Measurements from ENCODE around the gene NEDD4. TPM values are rescaled to one million over a fixed set of nuclear protein-coding genes. Genes with fewer than 3 reads are reported as not detected.

NEDD4 gene
- total and polyA plus RNA-seq, 2 experiments from 2014 or later, result 11.0 to 21.8 TPM

DNA sequence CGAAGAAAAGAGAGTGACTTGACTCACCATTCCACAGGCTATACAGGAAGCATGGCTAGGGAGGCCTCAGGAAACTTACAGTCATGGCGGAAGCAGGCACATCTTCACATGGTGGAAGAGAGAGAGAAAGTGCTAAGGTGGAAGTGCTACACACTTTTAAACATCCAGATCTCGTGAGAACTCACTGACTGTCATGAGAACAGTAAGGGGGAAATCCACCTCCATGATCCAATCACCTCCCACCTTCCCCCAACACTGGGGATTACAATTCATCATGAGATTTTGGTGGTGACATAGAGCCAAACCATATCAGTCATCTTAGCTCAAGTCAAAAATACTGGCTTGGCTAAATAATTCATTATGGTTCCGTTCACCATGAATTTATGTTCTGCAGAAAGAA, 45.3 kb upstream of the NEDD4 start:
- DNase-seq, result no peak
- Histone ChIP-seq H3K4me2 (ENCODE audit: unreplicated experiment) (no peak overlapping the region), H3F3A (ENCODE audit: insufficient read depth) (peaks cover 13% of the 10 kb centered on the region), H3K9me2 (ENCODE audit: insufficient read depth) (no peaks in the 10 kb centered on the region), H3K4me3 (no peak overlapping the region), H3K4me1 (ENCODE audit: insufficient read depth) (peaks cover 39% of the 10 kb centered on the region), H3K27me3 (replicated peaks; ENCODE audit: insufficient read depth) (no peaks in the 10 kb centered on the region), H2AFZ (0 out of 2 replicates have a peak overlapping the region, but pooled peaks have one; percentile 63), H3K9ac (no peak overlapping the region), H3K79me2 (ENCODE audit: insufficient read depth) (no peaks in the 10 kb centered on the region), H3K9me3 (ENCODE audit: low read depth) (no peaks in the 10 kb centered on the region), H3K27ac (peak overlapping the region; percentile 51), H4K20me1 (ENCODE audit: insufficient read depth) (no peaks in the 10 kb centered on the region), H3K36me3 (ENCODE audit: low read depth) (no peaks in the 10 kb centered on the region)
- in situ Hi-C loops (cut with MboI), result no loop called here
- TF ChIP-seq EZH2phosphoT487 (IDR thresholded peaks at IDR 0.05; ENCODE audit: insufficient read depth, low read depth) (no peak), EZH2 (IDR thresholded peaks at IDR 0.05; ENCODE audit: insufficient read depth, poor library complexity, severe bottlenecking) (no peak)
- WGBS, 2 experiments (ENCODE audit: low coverage in 1 of 2, low lambda C conversion rate in 2 of 2, missing lambda C conversion rate in 2 of 2), result 92 to 95% methylated on average over 4 of the region's 4 CpGs

- no peak overlapping the region for H3K4me2 ChIP-seq (ENCODE audit: unreplicated experiment)
- H3K9me2 ChIP-seq (ENCODE audit: insufficient read depth), result no peaks in the 10 kb centered on the region
- H3K9me3 ChIP-seq (ENCODE audit: low read depth), result no peaks in the 10 kb centered on the region
- H3K27ac ChIP-seq, result peak overlapping the region; percentile 51
- peak; percentile 70 for DNase-seq
- peak overlapping the region; percentile 63 for H2AFZ ChIP-seq
- no peak overlapping the region for H3K9ac ChIP-seq
- in situ Hi-C loops (cut with MboI), result no loop called here
- no peaks in the 10 kb centered on the region for H4K20me1 ChIP-seq (ENCODE audit: insufficient read depth)
- H3K79me2 ChIP-seq (ENCODE audit: insufficient read depth), result no peaks in the 10 kb centered on the region
- WGBS, 2 experiments (ENCODE audit: low coverage in 1 of 2, low lambda C conversion rate in 2 of 2, missing lambda C conversion rate in 2 of 2), result 29 to 32% methylated on average over 3 of the region's 3 CpGs
- peaks cover 39% of the 10 kb centered on the region for H3K4me1 ChIP-seq (ENCODE audit: insufficient read depth)
- H3K4me3 ChIP-seq, result no peak overlapping the region
- no peaks in the 10 kb centered on the region for H3K27me3 ChIP-seq (replicated peaks; ENCODE audit: insufficient read depth)
- TF ChIP-seq EZH2 (IDR thresholded peaks at IDR 0.05; ENCODE audit: insufficient read depth, poor library complexity, severe bottlenecking) (no peak), EZH2phosphoT487 (IDR thresholded peaks at IDR 0.05; ENCODE audit: insufficient read depth, low read depth) (no peak)
- no peaks in the 10 kb centered on the region for H3K36me3 ChIP-seq (ENCODE audit: low read depth)
- peaks cover 13% of the 10 kb centered on the region for H3F3A ChIP-seq (ENCODE audit: insufficient read depth)
These were observed 44.6 kb upstream of the NEDD4 start for GRCh38 chr15:56038015-56038414.

- in situ Hi-C loops (cut with MboI), result no loop called here
- Histone ChIP-seq H4K20me1 (ENCODE audit: insufficient read depth) (no peaks in the 10 kb centered on the region), H2AFZ (no peak overlapping the region), H3K4me3 (no peak overlapping the region), H3K27ac (no peak overlapping the region), H3K27me3 (replicated peaks; ENCODE audit: insufficient read depth) (no peaks in the 10 kb centered on the region), H3K9me2 (ENCODE audit: insufficient read depth) (no peaks in the 10 kb centered on the region), H3K4me2 (ENCODE audit: unreplicated experiment) (no peak overlapping the region), H3K36me3 (ENCODE audit: low read depth) (no peaks in the 10 kb centered on the region), H3K4me1 (ENCODE audit: insufficient read depth) (peaks cover 37% of the 10 kb centered on the region), H3F3A (ENCODE audit: insufficient read depth) (peaks cover 13% of the 10 kb centered on the region), H3K9ac (no peak overlapping the region), H3K79me2 (ENCODE audit: insufficient read depth) (no peaks in the 10 kb centered on the region), H3K9me3 (ENCODE audit: low read depth) (no peaks in the 10 kb centered on the region)
- TF ChIP-seq EZH2phosphoT487 (IDR thresholded peaks at IDR 0.05; ENCODE audit: insufficient read depth, low read depth), result no peak
- no peak for TF ChIP-seq EZH2 (IDR thresholded peaks at IDR 0.05; ENCODE audit: insufficient read depth, poor library complexity, severe bottlenecking)
- 79 to 95% methylated on average over 5 of the region's 5 CpGs for WGBS, 2 experiments (ENCODE audit: low coverage in 1 of 2, low lambda C conversion rate in 2 of 2, missing lambda C conversion rate in 2 of 2)
- no peak for DNase-seq
These were observed 43.2 kb upstream of the NEDD4 start for GRCh38 chr15:56036546-56037067.

DNA sequence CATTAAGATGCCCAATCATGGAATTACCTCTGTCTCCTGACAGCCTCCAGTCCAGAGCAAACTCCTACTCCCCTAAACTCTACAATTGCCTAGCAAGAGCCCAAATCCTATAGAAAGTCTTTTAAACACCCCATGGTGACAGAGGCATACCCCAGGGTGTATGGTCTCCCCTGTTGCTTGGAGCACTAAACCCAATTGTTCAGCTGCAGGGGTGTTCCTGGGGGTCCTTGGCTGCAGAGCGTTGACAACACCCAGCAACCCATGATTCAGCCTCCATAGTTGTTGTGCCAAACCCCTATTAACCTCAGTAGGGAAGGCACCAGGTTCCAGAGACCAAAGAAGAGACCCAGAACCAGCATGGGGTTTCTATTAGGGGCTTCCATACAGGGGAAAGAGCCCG, 41.8 kb upstream of the NEDD4 start:
- Histone ChIP-seq H2AFZ (no peak overlapping the region), H3K27ac (no peak overlapping the region), H3F3A (ENCODE audit: insufficient read depth) (peaks cover 11% of the 10 kb centered on the region), H3K27me3 (replicated peaks; ENCODE audit: insufficient read depth) (no peaks in the 10 kb centered on the region), H3K4me3 (no peak overlapping the region), H3K36me3 (ENCODE audit: low read depth) (no peaks in the 10 kb centered on the region), H3K79me2 (ENCODE audit: insufficient read depth) (no peaks in the 10 kb centered on the region), H4K20me1 (ENCODE audit: insufficient read depth) (no peaks in the 10 kb centered on the region), H3K4me2 (ENCODE audit: unreplicated experiment) (no peak overlapping the region), H3K9me3 (ENCODE audit: low read depth) (no peaks in the 10 kb centered on the region), H3K9ac (no peak overlapping the region), H3K9me2 (ENCODE audit: insufficient read depth) (no peaks in the 10 kb centered on the region), H3K4me1 (ENCODE audit: insufficient read depth) (peaks cover 23% of the 10 kb centered on the region)
- DNase-seq, result no peak
- TF ChIP-seq EZH2 (IDR thresholded peaks at IDR 0.05; ENCODE audit: insufficient read depth, poor library complexity, severe bottlenecking), result no peak
- TF ChIP-seq EZH2phosphoT487 (IDR thresholded peaks at IDR 0.05; ENCODE audit: insufficient read depth, low read depth), result no peak
- in situ Hi-C loops (cut with MboI), result no loop called here
- WGBS, 2 experiments (ENCODE audit: low coverage in 1 of 2, low lambda C conversion rate in 2 of 2, missing lambda C conversion rate in 2 of 2), result 68 to 72% methylated on average over 2 of the region's 2 CpGs

GRCh38 chr15:56034514-56034913, 41.1 kb upstream of the NEDD4 start:
- no peaks in the 10 kb centered on the region for H4K20me1 ChIP-seq (ENCODE audit: insufficient read depth)
- H3K4me3 ChIP-seq, result no peak overlapping the region
- H2AFZ ChIP-seq, result no peak overlapping the region
- WGBS, 2 experiments (ENCODE audit: low coverage in 1 of 2, low lambda C conversion rate in 2 of 2, missing lambda C conversion rate in 2 of 2), result 78 to 91% methylated on average over 2 of the region's 2 CpGs
- no peaks in the 10 kb centered on the region for H3K36me3 ChIP-seq (ENCODE audit: low read depth)
- H3K27ac ChIP-seq, result no peak overlapping the region
- DNase-seq, result no peak
- no peaks in the 10 kb centered on the region for H3K79me2 ChIP-seq (ENCODE audit: insufficient read depth)
- no peak overlapping the region for H3K4me2 ChIP-seq (ENCODE audit: unreplicated experiment)
- no peaks in the 10 kb centered on the region for H3K27me3 ChIP-seq (replicated peaks; ENCODE audit: insufficient read depth)
- peaks cover 16% of the 10 kb centered on the region for H3K4me1 ChIP-seq (ENCODE audit: insufficient read depth)
- in situ Hi-C loops (cut with MboI), result no loop called here
- no peaks in the 10 kb centered on the region for H3K9me2 ChIP-seq (ENCODE audit: insufficient read depth)
- no peak overlapping the region for H3K9ac ChIP-seq
- no peak for TF ChIP-seq EZH2 (IDR thresholded peaks at IDR 0.05; ENCODE audit: insufficient read depth, poor library complexity, severe bottlenecking)
- no peak for TF ChIP-seq EZH2phosphoT487 (IDR thresholded peaks at IDR 0.05; ENCODE audit: insufficient read depth, low read depth)
- H3F3A ChIP-seq (ENCODE audit: insufficient read depth), result peaks cover 5% of the 10 kb centered on the region
- H3K9me3 ChIP-seq (ENCODE audit: low read depth), result no peaks in the 10 kb centered on the region

All from GM23248 (cell line).